ENCODE measurements around the gene CRYBG1.

Gene CRYBG1

DNA sequence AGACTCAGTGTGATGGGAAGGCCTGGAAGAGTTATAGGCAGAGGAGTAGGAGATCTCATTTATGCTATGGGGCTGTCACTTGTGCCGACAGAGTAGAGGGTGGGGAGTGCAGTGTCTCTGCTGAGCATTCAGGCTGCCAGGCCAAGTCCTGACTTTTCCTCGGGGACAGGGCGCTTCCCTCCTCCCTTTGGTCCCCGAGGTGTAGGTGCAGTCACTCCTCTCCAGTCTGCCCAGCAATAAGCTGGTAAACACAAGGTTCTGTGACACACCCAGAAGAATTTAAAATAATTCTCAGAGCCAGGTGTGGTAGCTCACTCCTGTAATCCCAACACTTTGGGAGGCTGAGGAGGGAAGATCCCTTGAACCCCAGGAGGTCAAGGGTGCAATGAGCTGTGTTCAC lies 109.4 kb downstream of the CRYBG1 start:
- no peak for DNase-seq

- no peak for DNase-seq
These were observed 109.8 kb downstream of the CRYBG1 start for GRCh38 chr6:106470316-106470715.

DNA sequence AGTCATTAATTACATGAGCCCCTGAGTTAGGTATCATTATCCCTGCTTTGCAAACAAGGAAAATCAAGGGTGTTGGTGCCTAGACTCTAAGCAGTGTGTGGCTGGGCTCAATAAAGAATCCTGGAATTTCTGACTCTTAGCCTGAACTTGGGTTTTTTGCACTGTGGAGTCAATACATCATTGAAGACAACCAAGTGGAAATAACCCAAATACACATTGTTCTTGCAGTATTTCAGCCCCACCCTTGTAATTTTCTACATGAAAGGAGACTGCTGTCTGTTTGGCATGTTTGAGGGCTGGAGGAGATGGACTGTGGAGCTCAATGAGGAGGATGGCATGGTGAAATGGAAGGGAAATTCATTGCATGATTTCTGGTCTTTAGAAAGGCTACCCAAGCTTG lies 110.3 kb downstream of the CRYBG1 start:
- DNase-seq: no peak

- no peak for DNase-seq
These were observed 113.3 kb downstream of the CRYBG1 start for GRCh38 chr6:106473812-106474211.

DNA sequence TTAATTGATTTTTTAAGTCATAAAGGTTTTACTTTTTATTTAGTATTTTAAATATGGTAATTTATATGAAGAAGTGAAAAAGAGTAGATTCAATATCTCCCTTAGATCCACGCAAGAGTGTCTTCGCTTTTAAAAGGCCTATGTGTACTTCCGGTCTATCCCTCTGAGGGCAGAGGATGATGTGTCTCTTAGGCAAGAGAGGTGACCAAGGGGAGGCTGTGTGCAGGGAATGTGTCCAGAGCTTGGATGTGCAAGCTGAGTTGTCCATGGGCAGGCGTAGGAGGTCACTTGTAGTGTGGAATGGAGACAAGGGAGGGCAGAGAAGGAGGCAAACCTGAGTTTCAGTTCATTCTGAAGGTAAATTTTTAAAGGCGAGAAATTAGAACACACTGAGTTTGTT lies 113.9 kb downstream of the CRYBG1 start:
- DNase-seq: no peak

DNA sequence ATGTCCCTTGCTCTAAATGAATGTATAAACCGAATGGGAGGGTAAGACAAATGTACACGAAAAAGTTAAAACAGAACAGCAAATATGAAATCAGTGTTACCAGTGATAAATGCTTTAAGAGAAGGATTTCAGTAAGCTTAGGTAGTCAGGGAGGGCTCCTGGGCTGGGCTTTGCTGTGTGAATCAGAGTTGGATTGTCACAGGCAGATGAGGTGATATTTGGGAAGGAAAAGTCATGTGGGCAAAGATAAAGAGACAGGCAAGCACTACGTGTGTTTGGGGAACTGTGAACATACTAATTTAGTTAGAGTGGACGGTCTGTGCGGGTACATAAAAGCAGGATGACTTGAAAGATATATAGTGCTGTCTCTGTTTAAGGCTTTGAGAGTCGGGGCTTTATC lies 114.8 kb downstream of the CRYBG1 start:
- DNase-seq: no peak

DNA sequence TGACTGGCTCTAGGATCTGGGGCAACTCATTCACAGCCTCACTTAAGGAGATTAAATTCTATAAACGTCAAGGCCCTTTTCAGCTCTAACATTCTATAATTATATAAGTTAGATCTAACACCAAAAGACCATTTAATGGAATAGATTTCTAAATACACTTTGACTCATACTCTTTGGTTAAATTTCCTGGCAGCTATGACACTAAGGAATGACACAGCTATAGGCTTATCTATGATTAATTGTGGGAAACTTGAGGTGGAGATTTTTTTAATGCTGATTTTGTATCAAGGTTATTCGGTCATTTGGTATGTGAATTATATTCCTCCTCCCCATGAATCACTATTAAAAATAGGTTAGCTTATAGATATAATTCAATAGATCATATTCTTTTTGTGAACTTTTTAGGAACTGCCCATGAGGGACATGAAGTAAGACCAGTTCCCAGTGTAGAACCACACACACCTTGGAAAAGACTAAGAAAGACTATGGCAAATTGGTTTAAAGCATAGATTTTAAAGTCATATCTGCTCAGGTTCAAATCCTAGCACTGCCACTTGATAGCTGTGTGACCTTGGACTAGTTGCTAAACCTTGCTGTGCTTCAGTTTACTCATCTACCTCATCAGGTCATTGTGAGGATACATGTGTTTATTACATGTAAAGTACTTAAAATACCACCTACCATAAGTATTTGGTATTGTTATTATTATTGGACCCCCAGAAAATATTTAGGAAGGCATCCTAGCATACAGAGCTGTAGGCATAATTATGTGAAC lies 116.0 kb downstream of the CRYBG1 start:
- no peak for DNase-seq

DNA sequence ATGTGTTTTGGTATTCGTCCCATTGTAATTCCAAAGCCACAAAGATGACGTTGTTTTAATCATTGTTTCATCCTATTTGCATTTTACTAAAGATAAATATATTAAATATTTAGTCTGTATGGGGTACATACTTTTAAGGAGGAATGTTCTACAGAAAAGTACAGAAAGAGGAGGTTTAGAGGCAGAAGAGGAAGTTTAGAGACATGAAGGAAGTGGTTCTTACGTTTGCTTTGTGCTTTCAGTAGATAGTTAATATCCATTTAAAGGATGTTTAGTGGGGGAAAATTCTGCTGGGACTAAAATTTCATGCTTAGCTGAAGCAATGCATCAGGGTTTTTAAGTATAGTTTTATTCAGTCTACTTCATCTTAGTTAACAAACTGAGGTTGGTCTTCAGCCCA lies 116.6 kb downstream of the CRYBG1 start:
- DNase-seq: no peak

DNA sequence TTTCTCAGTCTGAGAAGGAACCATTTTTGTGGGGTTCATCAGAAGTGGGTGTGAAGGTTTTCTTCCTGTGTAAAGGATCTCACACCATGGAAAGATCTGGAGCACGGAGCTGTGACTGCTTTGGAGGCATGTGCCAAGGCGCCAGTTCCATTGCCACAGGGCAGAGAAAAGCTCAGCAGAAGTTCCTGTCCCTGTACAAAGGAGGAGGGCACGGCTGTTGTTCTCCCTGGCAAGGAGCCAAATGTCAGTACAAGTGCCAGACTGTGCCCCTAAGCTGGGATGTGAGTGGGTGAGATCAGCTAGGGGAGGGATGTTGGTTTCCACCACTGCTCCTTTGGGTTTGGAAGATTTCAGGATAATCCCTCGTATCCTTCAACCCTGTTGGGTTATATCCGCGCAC lies 117.3 kb downstream of the CRYBG1 start:
- no peak for DNase-seq

DNA sequence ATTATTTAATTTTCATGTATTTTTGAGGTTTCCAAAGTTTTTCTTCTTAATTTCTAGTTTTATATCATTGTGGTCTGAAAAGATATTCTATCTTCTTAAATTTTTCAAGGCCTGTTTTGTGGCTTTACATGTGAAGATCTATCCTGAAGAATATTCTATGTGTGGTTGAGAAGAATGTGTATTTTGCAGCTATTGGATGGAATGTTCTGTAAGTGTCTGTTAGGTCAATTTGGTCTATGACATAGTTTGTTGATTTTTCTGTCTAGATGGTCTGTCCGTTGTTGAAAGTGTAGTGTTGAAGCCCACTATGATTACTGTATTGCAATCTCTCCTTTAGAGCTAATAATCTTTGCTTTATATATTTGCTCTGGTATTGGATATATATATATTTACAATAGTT lies 125.7 kb downstream of the CRYBG1 start:
- no peak for DNase-seq

- DNase-seq: no peak
These were observed 128.2 kb downstream of the CRYBG1 start for GRCh38 chr6:106488494-106489370.

- no peak for DNase-seq
These were observed 129.5 kb downstream of the CRYBG1 start for GRCh38 chr6:106490030-106490429.

GRCh38 chr6:106490436-106490835 lies 129.9 kb downstream of the CRYBG1 start:
- DNase-seq: no peak

- DNase-seq: no peak
These were observed 130.5 kb downstream of the CRYBG1 start for GRCh38 chr6:106490974-106491373.

DNA sequence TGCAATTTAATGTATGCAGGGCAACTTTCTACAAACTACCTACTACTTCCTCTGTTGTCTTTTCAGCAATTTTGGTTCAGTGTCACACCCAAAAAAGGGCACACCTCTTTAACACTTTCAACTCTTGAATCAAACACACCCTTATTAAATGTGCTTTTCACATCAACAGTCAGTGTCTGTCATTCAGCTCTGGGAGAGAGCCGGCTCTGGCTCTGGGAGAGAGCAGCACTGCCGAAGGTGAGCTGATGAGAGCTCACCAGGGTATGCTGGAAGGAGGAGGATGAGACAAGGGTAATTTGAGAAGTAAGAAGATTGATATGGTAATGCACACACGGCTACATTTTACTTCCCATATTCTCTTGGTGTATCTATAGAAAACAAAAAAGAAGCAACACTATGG lies 134.5 kb downstream of the CRYBG1 start:
- no peak for DNase-seq

DNA sequence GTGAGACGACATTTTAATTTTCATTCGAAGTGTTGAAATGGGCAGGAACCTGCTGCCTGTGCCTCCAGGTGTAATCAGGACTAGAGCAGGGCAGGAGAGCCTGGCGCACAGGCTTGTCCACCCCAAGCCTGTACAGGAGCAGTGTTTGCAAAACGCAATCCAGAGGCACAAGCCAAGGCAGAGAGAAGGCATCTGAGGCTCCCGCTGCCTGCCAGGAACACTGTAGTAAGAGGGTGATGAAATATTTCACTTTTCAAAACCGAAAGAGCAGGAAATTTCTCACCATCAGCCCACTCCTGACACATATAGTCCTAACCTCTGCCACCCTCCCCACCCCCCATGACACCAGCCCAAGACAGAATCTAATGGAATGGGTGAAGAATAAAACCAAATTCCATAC lies 136.3 kb downstream of the CRYBG1 start:
- DNase-seq: no peak

DNA sequence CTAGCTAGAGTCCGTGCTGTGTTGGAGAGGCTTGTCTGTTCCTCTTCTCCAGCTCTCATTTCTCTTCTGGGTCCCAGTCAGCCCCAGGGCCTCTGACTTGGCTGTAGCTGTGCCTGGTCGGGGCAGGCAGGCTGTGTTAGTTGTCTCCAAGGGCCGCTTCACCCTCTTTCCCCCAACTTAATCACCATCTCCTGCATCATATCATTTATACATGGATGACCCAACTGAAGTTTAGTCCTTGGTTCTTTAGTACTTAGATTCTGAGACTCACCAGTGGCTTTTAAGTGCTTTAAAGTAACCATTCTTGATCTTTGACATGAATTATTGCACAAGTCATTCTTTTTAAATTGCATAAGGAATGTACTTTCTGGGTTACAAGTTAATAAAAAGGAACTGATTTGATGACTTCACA lies 141.4 kb downstream of the CRYBG1 start:
- no peak for DNase-seq

- DNase-seq: no peak
These were observed 142.0 kb downstream of the CRYBG1 start for GRCh38 chr6:106502559-106502958.

DNA sequence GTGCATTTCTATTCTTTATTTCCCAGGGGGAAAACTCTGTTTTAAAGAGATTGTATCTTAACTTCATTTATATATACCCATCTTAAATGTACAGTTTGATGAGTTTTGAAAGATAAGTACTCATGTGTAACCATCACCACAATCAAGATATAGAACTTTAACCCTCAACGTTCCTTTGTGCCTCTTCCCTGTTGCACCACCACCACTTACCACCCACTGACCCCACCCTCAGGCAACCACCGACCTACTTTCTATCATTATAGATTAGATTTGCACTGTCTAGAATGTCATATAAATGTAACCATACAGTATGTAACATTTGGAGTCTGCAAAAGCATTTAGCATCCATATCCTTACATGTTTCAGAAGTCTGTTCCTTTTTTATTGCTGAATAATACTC lies 147.8 kb downstream of the CRYBG1 start:
- no peak for DNase-seq

- no peak for DNase-seq
These were observed 148.3 kb downstream of the CRYBG1 start for GRCh38 chr6:106508834-106509233.

DNA sequence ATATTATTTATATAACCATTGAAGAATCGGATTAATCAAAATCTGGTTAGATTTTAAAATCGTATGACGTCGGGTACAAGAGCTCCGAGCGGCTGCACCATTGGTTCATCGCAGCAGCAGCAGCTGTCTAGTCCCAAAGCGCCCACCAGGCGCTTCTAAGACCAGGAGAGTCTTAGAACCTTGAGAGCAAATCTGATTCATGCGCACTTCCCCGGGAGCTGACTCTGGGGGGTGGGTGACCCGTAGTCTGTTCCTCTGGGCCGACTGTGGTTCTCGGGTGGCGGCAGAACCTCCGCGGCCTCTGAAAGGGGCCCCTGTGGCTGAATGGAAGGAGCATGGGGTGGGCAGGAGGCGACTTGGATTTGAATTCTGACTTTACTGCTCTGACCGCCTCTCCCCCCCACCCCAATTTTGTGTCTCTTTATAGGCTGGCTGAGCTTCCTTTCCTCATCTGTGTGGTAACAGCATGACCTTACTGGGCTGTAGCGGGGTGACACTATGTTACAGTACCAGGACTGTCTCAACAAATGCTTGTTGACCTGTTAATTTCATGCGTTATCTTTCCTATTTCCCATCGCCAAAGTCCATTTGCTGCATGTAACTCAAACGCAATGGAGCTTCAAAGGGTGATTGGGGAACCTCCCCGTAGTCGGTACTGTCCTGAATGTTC lies 149.0 kb downstream of the CRYBG1 start:
- no peak for DNase-seq

GRCh38 chr6:106510090-106510970 lies 149.8 kb downstream of the CRYBG1 start:
- DNase-seq: no peak

All from NCI-H1092 treated with DMSO at 0.1 percent for 48 hours (cell line).